Omental fat pad (tissue), 4 donors: ENCODE measurements around the gene SCAPER. TPM values are rescaled to one million over a fixed set of nuclear protein-coding genes. Genes with fewer than 3 reads are reported as not detected.
A peak's percentile ranks its signal among the peaks of the same experiment; 100 is the strongest.
"Not testable (repeated sequence)": the region's sequence is repeated elsewhere in the genome, so short reads cannot be mapped to it uniquely, and the experiment has no call there.

Experiments used
- ATAC-seq: fragments of 150-250 bp; one replicate; pipeline ENCODE4 v1.9.1; 2016; ENCODE audit warnings: mild to moderate bottlenecking, moderate library complexity; ENCODE audit not compliant: low FRiP score
- DNase-seq: peaks from one replicate; pipeline ENCODE4 v3.0.0-alpha.2; 2019; ENCODE audit warnings: low spot score
- total RNA-seq, 4 donors: library from RNA; depleted of rRNA; stranded (reverse); fragments of >200 nt; gene quantifications; one replicate each; pipeline ENCODE4 v1.1.0, GENCODE V29; 2016
- TF ChIP-seq, protein P1 (sequence below), 3 donors: fragments of 450-650 bp; IDR thresholded peaks; one replicate each; pipeline ENCODE4 v1.5.1; 2016 to 2017; ENCODE audit warnings: antibody characterized with exemption in 3 of 3, mild to moderate bottlenecking in 3 of 3, moderate library complexity in 2 of 3

The SCAPER gene
- total RNA-seq, 4 donors from 2014 or later = 11.2 to 33.4 (median 22.6) TPM

DNA sequence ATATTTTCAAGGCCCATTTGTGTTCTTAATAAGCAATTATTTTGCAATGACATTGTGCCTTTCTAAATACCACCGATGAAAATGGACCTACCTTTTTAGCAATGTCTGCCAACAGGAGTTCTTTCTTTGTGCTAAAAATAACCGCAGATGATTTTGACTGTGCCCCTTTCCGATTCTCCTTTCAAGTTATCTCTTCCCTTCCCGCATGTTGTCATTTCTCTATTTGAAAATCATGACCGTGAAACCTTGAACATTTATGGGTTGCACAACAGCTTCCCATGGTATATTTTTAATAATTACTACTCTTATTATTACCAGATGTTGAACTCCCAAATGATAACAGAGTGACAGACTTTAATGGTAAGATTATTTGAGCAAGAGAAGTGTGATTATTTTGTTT, 583.5 kb downstream of the SCAPER start:
- TF ChIP-seq, protein P1, sequence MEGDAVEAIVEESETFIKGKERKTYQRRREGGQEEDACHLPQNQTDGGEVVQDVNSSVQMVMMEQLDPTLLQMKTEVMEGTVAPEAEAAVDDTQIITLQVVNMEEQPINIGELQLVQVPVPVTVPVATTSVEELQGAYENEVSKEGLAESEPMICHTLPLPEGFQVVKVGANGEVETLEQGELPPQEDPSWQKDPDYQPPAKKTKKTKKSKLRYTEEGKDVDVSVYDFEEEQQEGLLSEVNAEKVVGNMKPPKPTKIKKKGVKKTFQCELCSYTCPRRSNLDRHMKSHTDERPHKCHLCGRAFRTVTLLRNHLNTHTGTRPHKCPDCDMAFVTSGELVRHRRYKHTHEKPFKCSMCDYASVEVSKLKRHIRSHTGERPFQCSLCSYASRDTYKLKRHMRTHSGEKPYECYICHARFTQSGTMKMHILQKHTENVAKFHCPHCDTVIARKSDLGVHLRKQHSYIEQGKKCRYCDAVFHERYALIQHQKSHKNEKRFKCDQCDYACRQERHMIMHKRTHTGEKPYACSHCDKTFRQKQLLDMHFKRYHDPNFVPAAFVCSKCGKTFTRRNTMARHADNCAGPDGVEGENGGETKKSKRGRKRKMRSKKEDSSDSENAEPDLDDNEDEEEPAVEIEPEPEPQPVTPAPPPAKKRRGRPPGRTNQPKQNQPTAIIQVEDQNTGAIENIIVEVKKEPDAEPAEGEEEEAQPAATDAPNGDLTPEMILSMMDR (IDR thresholded peaks at IDR 0.05) = no peak
- no peak for DNase-seq
- ATAC-seq = no peak

DNA sequence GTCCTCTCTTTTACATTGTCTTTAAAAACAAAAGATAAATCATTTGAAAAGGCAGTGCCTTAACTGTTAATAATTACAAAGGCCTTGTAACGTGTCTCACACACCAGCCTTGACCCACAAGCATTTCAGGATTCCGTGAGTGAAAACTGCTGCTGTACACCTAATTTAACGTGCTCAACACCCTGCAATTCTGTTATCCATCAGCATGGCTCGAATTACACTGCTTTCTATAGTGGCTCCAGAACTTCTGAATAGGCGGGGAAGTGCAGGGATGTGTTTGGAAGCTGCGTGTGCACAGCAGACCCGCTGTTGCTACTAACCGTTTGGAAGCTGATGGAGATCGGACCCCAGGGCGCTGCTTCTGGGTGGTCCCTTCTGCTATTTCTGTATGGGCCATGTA, 584.0 kb downstream of the SCAPER start:
- TF ChIP-seq, protein P1 (IDR thresholded peaks at IDR 0.05) = no peak
- no peak for DNase-seq
- no peak for ATAC-seq

DNA sequence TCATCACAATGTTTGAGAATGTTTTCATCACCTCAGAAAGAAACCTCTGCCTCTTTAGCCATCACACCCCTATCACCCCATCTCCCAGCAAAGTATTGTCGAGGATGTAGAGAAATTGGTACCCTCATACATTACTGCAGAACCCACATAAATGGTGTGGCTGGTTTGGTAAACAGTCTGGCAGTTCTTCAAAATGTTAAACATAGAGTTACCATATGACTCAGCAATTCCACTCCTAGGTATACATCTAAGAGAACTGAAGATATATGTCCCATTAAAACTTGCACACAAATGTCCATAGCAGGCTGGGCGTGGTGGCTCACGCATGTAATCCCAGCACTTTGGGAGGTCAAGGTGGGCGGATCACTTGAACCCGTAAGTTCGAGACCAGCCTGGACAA, 585.1 kb downstream of the SCAPER start:
- DNase-seq = no peak
- ATAC-seq = no peak
- TF ChIP-seq, protein P1 (IDR thresholded peaks at IDR 0.05) = no peak

- ATAC-seq = no peak
- DNase-seq = no peak
- TF ChIP-seq, protein P1 (IDR thresholded peaks at IDR 0.05) = no peak
These were observed 591.4 kb downstream of the SCAPER start for GRCh38 chr15:76313731-76314130.

- DNase-seq, ATAC-seq: not testable (repeated sequence)
These were observed 592.0 kb downstream of the SCAPER start for GRCh38 chr15:76313175-76313567.

- ATAC-seq (no peak), DNase-seq (no peak)
- TF ChIP-seq, protein P1 (IDR thresholded peaks at IDR 0.05) = no peak
These were observed 592.5 kb downstream of the SCAPER start for GRCh38 chr15:76312540-76313174.

- DNase-seq (peak; percentile 94), ATAC-seq (peak; percentile 97)
- TF ChIP-seq, protein P1 (IDR thresholded peaks at IDR 0.05) = no peak
These were observed 593.8 kb downstream of the SCAPER start, which contains the start of gene ETFA for GRCh38 chr15:76311100-76311953. TSS of gene ETFA (minus strand) at chr15:76311469. CDS start at chr15:76311388, 81 bp downstream.
